Measurements from ENCODE around the gene ENO4.

Gene ENO4

GRCh38 chr10:116926426-116926825 lies 77.1 kb downstream of the ENO4 start:
- no peak for DNase-seq (ENCODE audit: extremely low spot score)
- no peak for TF ChIP-seq FOXA1 (IDR thresholded peaks at IDR 0.05)
- TF ChIP-seq L3MBTL2 (conservative IDR thresholded peaks at IDR 0.05): no peak
- no peak for TF ChIP-seq LEF1 (IDR thresholded peaks at IDR 0.05; ENCODE audit: borderline replicate concordance)
- TF ChIP-seq FOXK2 (IDR thresholded peaks at IDR 0.05): no peak
- TF ChIP-seq TARDBP (IDR thresholded peaks at IDR 0.05): no peak
- TF ChIP-seq ZNF384 (IDR thresholded peaks at IDR 0.05): no peak
- no peak for TF ChIP-seq SP1 (IDR thresholded peaks at IDR 0.05)
- no peak for TF ChIP-seq HDGF (IDR thresholded peaks at IDR 0.05; ENCODE audit: borderline replicate concordance)
- TF ChIP-seq PKNOX1 (IDR thresholded peaks at IDR 0.05): no peak
- TF ChIP-seq CTBP1 (IDR thresholded peaks at IDR 0.05; ENCODE audit: borderline replicate concordance): no peak
- no peak for TF ChIP-seq ARNT (IDR thresholded peaks at IDR 0.05)
- TF ChIP-seq ELF4 (IDR thresholded peaks at IDR 0.05): no peak
- TF ChIP-seq NFRKB (IDR thresholded peaks at IDR 0.05): no peak
- no peak for TF ChIP-seq SUZ12 (IDR thresholded peaks at IDR 0.05)
- TF ChIP-seq FOXM1 (IDR thresholded peaks at IDR 0.05; ENCODE audit: borderline replicate concordance): no peak
- TF ChIP-seq BHLHE40 (IDR thresholded peaks at IDR 0.05; ENCODE audit: borderline replicate concordance): no peak
- CTCF ChIA-PET: no interaction called here
- POLR2A ChIA-PET: no interaction called here

- TF ChIP-seq SP1 (IDR thresholded peaks at IDR 0.05): no peak
- no peak for TF ChIP-seq BHLHE40 (IDR thresholded peaks at IDR 0.05; ENCODE audit: borderline replicate concordance)
- TF ChIP-seq FOXM1 (IDR thresholded peaks at IDR 0.05; ENCODE audit: borderline replicate concordance): no peak
- no peak for TF ChIP-seq ZNF384 (IDR thresholded peaks at IDR 0.05)
- TF ChIP-seq SUZ12 (IDR thresholded peaks at IDR 0.05): no peak
- no peak for TF ChIP-seq HDGF (IDR thresholded peaks at IDR 0.05; ENCODE audit: borderline replicate concordance)
- TF ChIP-seq ARNT (IDR thresholded peaks at IDR 0.05): no peak
- TF ChIP-seq L3MBTL2 (conservative IDR thresholded peaks at IDR 0.05): no peak
- TF ChIP-seq FOXA1 (IDR thresholded peaks at IDR 0.05): no peak
- TF ChIP-seq ELF4 (IDR thresholded peaks at IDR 0.05): no peak
- TF ChIP-seq NFRKB (IDR thresholded peaks at IDR 0.05): no peak
- POLR2A ChIA-PET: no interaction called here
- CTCF ChIA-PET: no interaction called here
- DNase-seq (ENCODE audit: extremely low spot score): no peak
Observed at GRCh38 chr10:116931806-116932205, 82.5 kb downstream of the ENO4 start.
